Transverse colon (tissue), 4 donors: ENCODE results near the gene MAP4K4.

Experiments used
- EP300 ChIP-seq: sonication (generic); formaldehyde crosslinking; IDR thresholded peaks from one replicate; pipeline ENCODE4 v1.6.1; 2017; ENCODE audit warnings: antibody characterized with exemption, low read depth
- POLR2A ChIP-seq: fragments of 450-650 bp; IDR thresholded peaks from one replicate; pipeline ENCODE4 v1.6.1; 2016; ENCODE audit warnings: antibody characterized with exemption, mild to moderate bottlenecking, moderate library complexity
- POLR2AphosphoS5 ChIP-seq, 3 donors: sonication (generic); formaldehyde crosslinking; IDR thresholded peaks; one replicate each; pipeline ENCODE4 v1.6.1; 2016; ENCODE audit warnings: antibody characterized with exemption in 3 of 3
- TF ChIP-seq, protein P1 (sequence below), 5 experiments: fragments of 200-600 bp in 3 of 5; fragments of 450-650 bp in 2 of 5; sonication (generic) in 3 of 5; IDR thresholded peaks; 1 replicate in 2 of 5; 2 replicates in 3 of 5; pipeline ENCODE4 v1.5.1; 2016 to 2017; ENCODE audit warnings: antibody characterized with exemption in 5 of 5, inconsistent platforms in 3 of 5, mild to moderate bottlenecking in 2 of 5, moderate library complexity in 1 of 5

DNA sequence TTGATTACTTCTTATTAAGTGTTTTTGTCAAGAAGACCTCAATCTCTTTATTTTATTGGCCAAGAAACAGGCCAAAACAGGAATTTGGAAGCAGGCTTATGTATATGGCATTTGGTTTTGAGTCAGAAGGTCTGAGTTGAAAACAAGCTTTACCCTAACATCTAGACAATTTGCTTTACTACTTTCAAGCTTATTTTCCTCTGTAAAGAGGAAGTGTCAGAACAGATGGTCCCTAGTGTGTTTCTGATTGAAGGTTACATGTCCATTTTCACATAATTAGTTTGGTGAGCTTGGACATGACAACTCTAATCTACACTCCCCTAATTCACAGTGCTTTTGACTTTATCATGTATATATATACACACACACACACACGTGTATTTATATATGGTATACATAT is 19.8 kb upstream of the MAP4K4 start:
- TF ChIP-seq, protein P1, sequence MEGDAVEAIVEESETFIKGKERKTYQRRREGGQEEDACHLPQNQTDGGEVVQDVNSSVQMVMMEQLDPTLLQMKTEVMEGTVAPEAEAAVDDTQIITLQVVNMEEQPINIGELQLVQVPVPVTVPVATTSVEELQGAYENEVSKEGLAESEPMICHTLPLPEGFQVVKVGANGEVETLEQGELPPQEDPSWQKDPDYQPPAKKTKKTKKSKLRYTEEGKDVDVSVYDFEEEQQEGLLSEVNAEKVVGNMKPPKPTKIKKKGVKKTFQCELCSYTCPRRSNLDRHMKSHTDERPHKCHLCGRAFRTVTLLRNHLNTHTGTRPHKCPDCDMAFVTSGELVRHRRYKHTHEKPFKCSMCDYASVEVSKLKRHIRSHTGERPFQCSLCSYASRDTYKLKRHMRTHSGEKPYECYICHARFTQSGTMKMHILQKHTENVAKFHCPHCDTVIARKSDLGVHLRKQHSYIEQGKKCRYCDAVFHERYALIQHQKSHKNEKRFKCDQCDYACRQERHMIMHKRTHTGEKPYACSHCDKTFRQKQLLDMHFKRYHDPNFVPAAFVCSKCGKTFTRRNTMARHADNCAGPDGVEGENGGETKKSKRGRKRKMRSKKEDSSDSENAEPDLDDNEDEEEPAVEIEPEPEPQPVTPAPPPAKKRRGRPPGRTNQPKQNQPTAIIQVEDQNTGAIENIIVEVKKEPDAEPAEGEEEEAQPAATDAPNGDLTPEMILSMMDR (IDR thresholded peaks at IDR 0.05), result no peak
- TF ChIP-seq POLR2A (no peak), POLR2AphosphoS5 (IDR thresholded peaks at IDR 0.05) (no peak), EP300 (no peak)
